Measurements from ENCODE around the gene TMPRSS13. TPM values are rescaled to one million over a fixed set of nuclear protein-coding genes. Genes with fewer than 3 reads are reported as not detected.
"Not testable (repeated sequence)": the region's sequence is repeated elsewhere in the genome, so short reads cannot be mapped to it uniquely, and the experiment has no call there.

The TMPRSS13 gene
- total RNA-seq, 1 donor from 2014 or later, result not detected

DNA sequence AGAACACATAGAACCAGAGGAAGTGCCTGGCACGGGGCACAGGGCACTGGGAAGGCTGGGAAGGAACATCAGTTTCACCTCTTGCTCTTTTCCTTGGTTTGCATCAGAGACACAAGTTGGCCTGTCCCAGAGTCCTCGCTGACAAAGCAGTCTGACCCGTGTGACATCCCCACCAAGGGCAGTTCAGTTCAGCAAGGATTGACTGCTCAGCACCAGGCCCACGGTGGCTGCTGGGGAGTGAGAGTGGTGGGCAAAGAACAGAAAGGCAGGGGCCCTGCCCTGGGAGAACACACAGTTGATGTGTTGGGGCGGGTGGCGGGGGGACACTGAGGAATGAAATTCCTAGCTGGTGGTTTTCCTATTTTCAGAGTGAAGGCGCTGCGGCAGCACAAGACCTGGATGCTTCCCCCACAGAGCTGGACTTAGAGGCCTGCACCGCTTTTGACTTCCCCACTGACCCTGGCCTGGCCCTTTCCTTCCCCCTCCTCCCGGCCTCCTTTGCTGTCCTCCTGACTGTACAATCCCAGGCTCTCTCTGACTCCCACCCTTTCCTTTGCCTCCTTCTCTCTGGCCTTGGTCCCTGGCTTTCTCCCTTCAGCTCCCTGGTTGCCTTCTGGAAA, 2.2 kb upstream of the TMPRSS13 start:
- Histone ChIP-seq H3K27ac (ENCODE audit: low read depth, low read length) (no peak overlapping the region), H3K4me3 (ENCODE audit: low read length in 3 of 3) (no peak overlapping the region), H3K4me1 (ENCODE audit: control insufficient read depth in 3 of 3, insufficient read depth in 3 of 3, low read length in 3 of 3) (no peaks in the 10 kb centered on the region), H3K9ac (ENCODE audit: low read depth in 1 of 3, low read length in 3 of 3) (no peak overlapping the region), H3K36me3 (ENCODE audit: control insufficient read depth in 3 of 3, insufficient read depth in 3 of 3, low read length in 3 of 3) (no peaks in the 10 kb centered on the region), H3K9me3 (ENCODE audit: control insufficient read depth in 3 of 3, low read length in 3 of 3) (no peaks in the 10 kb centered on the region), H3K27me3 (ENCODE audit: control insufficient read depth in 3 of 3, insufficient read depth in 3 of 3, low read length in 3 of 3) (peaks cover 0 to 20% (median 13%) of the 10 kb centered on the region in 3 donors)

DNA sequence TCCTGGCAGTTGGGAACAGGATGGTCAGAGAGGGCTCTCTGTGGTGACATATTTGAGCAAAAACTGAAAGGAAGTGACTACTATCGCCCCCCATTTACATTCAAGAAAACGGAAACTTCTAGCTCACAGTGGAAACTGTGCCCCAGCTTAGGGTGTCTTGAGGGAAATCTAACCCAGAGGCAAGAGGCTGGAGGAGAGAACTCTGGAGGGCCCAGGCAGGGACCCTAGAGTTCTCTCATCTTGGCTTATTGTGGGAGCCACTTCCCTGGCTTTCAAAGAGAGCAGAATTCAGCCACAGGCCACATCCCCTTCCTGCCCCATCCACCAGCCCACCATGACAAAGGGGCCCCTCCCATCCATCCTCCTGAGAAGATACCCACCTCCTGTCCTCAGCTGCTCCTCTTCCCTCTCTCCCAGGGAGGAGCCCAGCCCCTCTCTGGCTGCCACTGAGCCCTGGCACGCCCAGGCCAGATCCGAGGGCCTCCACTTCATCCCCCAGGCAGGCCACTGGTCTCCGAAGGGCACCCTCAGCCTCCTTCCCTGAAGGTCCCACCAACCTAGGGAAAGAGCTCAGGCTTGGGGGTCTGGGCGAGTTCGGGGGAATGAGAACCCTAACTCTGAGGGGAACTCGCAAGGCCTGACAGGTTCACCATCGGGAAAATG, 1.6 kb upstream of the TMPRSS13 start:
- H3K4me1 ChIP-seq (ENCODE audit: control insufficient read depth in 3 of 3, insufficient read depth in 3 of 3, low read length in 3 of 3), result no peaks in the 10 kb centered on the region
- no peak overlapping the region for H3K9ac ChIP-seq (ENCODE audit: low read depth in 1 of 3, low read length in 3 of 3)
- H3K27me3 ChIP-seq (ENCODE audit: control insufficient read depth in 3 of 3, insufficient read depth in 3 of 3, low read length in 3 of 3), result peaks cover under 1 to 24% (median 13%) of the 10 kb centered on the region in 3 donors
- H3K36me3 ChIP-seq (ENCODE audit: control insufficient read depth in 3 of 3, insufficient read depth in 3 of 3, low read length in 3 of 3), result no peaks in the 10 kb centered on the region
- no peaks in the 10 kb centered on the region for H3K9me3 ChIP-seq (ENCODE audit: control insufficient read depth in 3 of 3, low read length in 3 of 3)
- H3K27ac ChIP-seq (ENCODE audit: low read depth, low read length), result no peak overlapping the region
- no peak overlapping the region for H3K4me3 ChIP-seq (ENCODE audit: low read length in 3 of 3)

DNA sequence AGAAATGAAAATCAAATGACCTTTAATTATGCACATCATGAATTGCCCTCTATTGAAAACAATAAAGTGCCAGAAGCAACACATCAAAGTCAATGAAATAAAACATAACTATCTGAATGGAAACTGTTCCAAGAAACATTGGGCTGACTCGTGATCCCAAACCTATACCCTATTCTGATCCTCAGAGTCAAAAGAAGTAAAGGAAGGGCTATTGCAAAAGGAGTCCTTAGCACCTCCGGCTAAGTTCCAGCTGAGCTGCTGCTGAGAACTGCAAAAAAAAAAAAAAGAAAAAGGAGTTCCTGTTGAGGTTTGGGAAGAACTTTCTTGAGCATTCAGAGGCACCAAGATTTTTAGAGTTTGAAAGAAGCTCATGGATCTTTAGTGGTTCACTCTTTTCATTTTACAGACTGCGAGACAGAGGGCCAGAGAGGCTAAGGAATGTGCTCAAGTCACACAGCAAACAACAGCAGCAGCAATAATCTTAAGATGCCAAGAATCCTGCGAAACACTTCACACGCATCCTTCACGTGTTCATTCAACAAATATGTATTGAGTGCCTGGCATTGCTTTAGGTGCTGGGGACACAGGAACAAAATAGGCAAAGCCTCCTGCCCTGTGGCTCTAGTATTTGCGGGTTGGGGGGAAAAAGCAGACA, 841 bp upstream of the TMPRSS13 start:
- Histone ChIP-seq H3K27ac (ENCODE audit: low read depth, low read length) (no peak overlapping the region), H3K9me3 (ENCODE audit: control insufficient read depth in 3 of 3, low read length in 3 of 3) (no peaks in the 10 kb centered on the region), H3K4me1 (ENCODE audit: control insufficient read depth in 3 of 3, insufficient read depth in 3 of 3, low read length in 3 of 3) (no peaks in the 10 kb centered on the region), H3K9ac (ENCODE audit: low read depth in 1 of 3, low read length in 3 of 3) (no peak overlapping the region), H3K27me3 (ENCODE audit: control insufficient read depth in 3 of 3, insufficient read depth in 3 of 3, low read length in 3 of 3) (peaks cover 4 to 29% (median 13%) of the 10 kb centered on the region in 3 donors), H3K36me3 (ENCODE audit: control insufficient read depth in 3 of 3, insufficient read depth in 3 of 3, low read length in 3 of 3) (no peaks in the 10 kb centered on the region), H3K4me3 (ENCODE audit: low read length in 3 of 3) (no peak overlapping the region)

DNA sequence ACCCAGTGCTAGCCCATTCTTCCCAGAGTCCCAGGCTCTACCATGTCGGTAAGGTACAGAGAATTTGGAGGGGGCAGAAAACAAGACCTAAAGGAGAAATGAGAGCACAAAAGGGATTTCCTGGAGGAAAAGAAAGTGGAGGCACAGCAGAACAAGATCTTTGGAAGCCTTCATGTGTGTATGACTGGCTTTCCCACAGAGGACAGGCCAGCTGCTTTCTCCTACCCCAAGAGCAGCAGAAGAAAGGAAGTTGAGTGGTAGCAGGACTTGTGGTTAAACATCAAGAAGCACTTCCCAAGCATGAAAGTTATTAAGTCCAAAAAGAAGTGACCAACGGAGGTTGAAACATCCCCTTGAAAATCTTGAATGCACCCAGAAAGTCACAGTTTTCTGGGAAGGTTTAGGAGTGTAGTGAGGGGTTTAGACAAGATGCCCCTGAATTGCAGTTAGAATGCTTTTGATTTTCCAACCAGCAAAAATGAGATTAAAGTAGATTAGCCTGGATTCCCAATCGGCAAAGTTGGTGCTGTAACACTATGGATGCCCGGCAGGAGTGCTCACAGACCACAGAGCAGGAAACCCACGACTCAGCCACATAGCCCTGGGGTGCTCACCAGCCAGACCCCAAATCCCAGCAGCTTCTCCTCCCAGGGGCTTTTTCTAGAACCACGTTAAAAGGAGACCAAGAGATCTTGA, 608 bp downstream of the TMPRSS13 start:
- H3K4me1 ChIP-seq (ENCODE audit: control insufficient read depth in 3 of 3, insufficient read depth in 3 of 3, low read length in 3 of 3), result no peaks in the 10 kb centered on the region
- H3K27ac ChIP-seq (ENCODE audit: low read depth, low read length), result no peak overlapping the region
- no peak overlapping the region for H3K4me3 ChIP-seq (ENCODE audit: low read length in 3 of 3)
- H3K9ac ChIP-seq (ENCODE audit: low read depth in 1 of 3, low read length in 3 of 3), result no peak overlapping the region
- H3K9me3 ChIP-seq (ENCODE audit: control insufficient read depth in 3 of 3, low read length in 3 of 3), result no peaks in the 10 kb centered on the region
- no peaks in the 10 kb centered on the region for H3K36me3 ChIP-seq (ENCODE audit: control insufficient read depth in 3 of 3, insufficient read depth in 3 of 3, low read length in 3 of 3)
- peaks cover 4 to 18% (median 11%) of the 10 kb centered on the region in 3 donors for H3K27me3 ChIP-seq (ENCODE audit: control insufficient read depth in 3 of 3, insufficient read depth in 3 of 3, low read length in 3 of 3)

DNA sequence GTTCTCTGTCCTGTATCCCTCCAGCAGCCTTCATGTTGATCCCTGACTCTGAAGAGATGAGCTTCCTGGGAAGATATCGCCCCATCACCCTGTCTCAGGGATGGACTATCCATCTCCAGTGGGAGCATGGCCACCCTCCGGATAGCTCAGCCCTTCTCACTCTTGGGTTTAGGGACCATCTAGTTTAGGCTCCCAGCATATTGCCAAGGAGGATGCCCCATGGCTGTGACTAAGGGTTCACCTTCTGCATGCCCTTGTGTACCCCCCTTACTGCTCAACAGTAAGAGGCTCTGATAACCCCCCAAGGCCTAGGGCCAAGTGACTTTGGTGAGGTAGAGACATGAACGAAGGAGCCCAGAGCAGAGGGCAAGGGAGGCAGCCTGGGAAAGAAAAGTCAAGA, 1.3 kb downstream of the TMPRSS13 start:
- H3K27ac ChIP-seq (ENCODE audit: low read depth, low read length), result no peak overlapping the region
- no peaks in the 10 kb centered on the region for H3K4me1 ChIP-seq (ENCODE audit: control insufficient read depth in 3 of 3, insufficient read depth in 3 of 3, low read length in 3 of 3)
- H3K4me3 ChIP-seq (ENCODE audit: low read length in 3 of 3), result no peak overlapping the region
- no peaks in the 10 kb centered on the region for H3K9me3 ChIP-seq (ENCODE audit: control insufficient read depth in 3 of 3, low read length in 3 of 3)
- no peak overlapping the region for H3K9ac ChIP-seq (ENCODE audit: low read depth in 1 of 3, low read length in 3 of 3)
- H3K36me3 ChIP-seq (ENCODE audit: control insufficient read depth in 3 of 3, insufficient read depth in 3 of 3, low read length in 3 of 3), result no peaks in the 10 kb centered on the region
- H3K27me3 ChIP-seq (ENCODE audit: control insufficient read depth in 3 of 3, insufficient read depth in 3 of 3, low read length in 3 of 3), result peaks cover 4 to 18% (median 11%) of the 10 kb centered on the region in 3 donors

DNA sequence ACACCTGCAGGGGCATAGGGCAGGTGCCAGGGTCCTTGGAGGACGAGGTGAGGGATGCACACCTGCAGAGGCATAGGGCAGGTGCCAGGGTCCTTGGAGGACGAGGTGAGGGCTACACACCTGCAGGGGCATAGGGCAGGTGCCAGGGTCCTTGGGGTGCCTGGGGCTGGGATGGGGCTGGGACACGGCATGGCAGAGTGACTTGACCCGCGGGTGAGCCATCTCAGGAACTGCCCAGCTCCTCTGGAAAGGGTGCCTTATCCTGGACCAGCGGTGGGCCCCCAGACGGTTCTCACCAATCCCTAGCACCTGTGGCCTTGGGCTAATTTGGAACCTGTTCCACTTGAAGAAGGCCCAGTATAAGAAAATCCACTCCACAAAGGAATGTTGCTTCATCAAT, 3.0 kb downstream of the TMPRSS13 start:
- not testable (repeated sequence) for H3K36me3 ChIP-seq (ENCODE audit: control insufficient read depth in 3 of 3, insufficient read depth in 3 of 3, low read length in 3 of 3); H3K4me1 ChIP-seq (ENCODE audit: control insufficient read depth in 3 of 3, insufficient read depth in 3 of 3, low read length in 3 of 3); H3K9me3 ChIP-seq (ENCODE audit: control insufficient read depth in 3 of 3, low read length in 3 of 3); H3K27ac ChIP-seq (ENCODE audit: low read depth, low read length); H3K9ac ChIP-seq (ENCODE audit: low read depth in 1 of 3, low read length in 3 of 3); H3K4me3 ChIP-seq (ENCODE audit: low read length in 3 of 3)
- peaks cover 4 to 18% (median 11%) of the 10 kb centered on the region in 3 donors for H3K27me3 ChIP-seq (ENCODE audit: control insufficient read depth in 3 of 3, insufficient read depth in 3 of 3, low read length in 3 of 3)

DNA sequence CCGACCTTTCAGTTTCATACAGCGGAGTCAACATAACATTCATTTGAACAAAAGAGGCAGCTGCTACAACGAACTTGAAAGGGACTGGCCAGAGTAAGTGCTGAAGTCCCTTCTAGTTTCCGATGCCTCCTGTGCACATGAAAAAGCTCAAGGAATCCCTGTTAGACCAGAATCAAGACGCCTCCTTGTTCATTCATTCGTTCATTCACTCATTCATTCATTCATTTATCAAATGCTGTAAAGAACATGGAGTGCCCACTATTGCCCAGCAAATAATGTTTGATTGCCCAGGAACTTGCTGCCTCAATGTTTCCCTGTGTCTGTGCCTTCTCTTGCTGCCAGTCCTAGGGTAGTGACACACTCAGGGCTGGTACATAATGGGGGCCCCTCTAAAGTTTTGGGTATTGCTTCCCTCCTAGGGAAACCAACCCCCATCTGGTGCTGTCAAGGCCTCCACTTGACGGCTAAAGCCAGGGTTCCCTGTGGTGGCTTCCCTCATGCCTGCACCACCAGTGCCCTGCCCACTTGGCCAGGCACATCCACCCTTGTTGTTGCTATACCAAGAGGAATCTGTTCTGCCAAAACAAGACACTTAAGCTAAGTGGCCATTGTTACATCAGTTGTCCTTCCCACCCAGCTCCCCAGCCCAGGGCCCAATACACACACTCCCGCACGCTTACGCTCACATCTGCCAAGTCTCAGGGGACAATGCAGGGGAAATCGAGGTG, 3.8 kb downstream of the TMPRSS13 start:
- Histone ChIP-seq H3K9ac (ENCODE audit: low read depth in 1 of 3, low read length in 3 of 3) (no peak overlapping the region), H3K27me3 (ENCODE audit: control insufficient read depth in 3 of 3, insufficient read depth in 3 of 3, low read length in 3 of 3) (peaks cover 4 to 14% (median 11%) of the 10 kb centered on the region in 3 donors), H3K36me3 (ENCODE audit: control insufficient read depth in 3 of 3, insufficient read depth in 3 of 3, low read length in 3 of 3) (no peaks in the 10 kb centered on the region), H3K4me1 (ENCODE audit: control insufficient read depth in 3 of 3, insufficient read depth in 3 of 3, low read length in 3 of 3) (no peaks in the 10 kb centered on the region), H3K27ac (ENCODE audit: low read depth, low read length) (no peak overlapping the region), H3K4me3 (ENCODE audit: low read length in 3 of 3) (no peak overlapping the region), H3K9me3 (ENCODE audit: control insufficient read depth in 3 of 3, low read length in 3 of 3) (no peaks in the 10 kb centered on the region)

DNA sequence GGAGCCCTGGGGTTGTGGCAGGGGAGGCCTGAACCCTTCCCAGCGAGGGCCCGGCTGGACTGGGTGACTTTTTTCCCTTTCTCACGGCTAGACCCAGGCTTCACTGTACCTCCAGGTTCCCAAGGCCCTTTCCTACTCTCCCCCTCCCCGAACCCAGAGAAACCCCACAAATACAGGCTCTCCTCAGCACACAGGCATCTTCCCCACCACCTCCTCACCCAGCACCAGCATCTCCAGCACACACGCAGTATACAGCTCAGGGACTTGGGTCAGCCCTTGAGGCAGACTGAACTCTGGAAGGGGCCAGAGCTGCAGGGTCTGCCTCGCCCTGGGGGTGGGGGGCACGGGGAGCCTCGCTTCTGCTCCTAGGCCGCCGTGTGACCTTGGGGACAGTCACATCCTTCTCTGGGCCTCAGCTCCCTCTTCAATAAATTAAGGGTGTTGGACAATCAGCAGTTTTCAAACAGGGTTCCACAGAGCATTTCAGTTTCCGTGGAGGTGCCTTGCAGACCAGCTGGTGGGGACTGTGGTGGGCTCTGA, 4.5 kb downstream of the TMPRSS13 start:
- no peak overlapping the region for H3K9ac ChIP-seq (ENCODE audit: low read depth in 1 of 3, low read length in 3 of 3)
- H3K27me3 ChIP-seq (ENCODE audit: control insufficient read depth in 3 of 3, insufficient read depth in 3 of 3, low read length in 3 of 3), result peaks cover 4 to 14% (median 11%) of the 10 kb centered on the region in 3 donors
- H3K9me3 ChIP-seq (ENCODE audit: control insufficient read depth in 3 of 3, low read length in 3 of 3), result no peaks in the 10 kb centered on the region
- H3K4me3 ChIP-seq (ENCODE audit: low read length in 3 of 3), result no peak overlapping the region
- H3K36me3 ChIP-seq (ENCODE audit: control insufficient read depth in 3 of 3, insufficient read depth in 3 of 3, low read length in 3 of 3), result no peaks in the 10 kb centered on the region
- H3K4me1 ChIP-seq (ENCODE audit: control insufficient read depth in 3 of 3, insufficient read depth in 3 of 3, low read length in 3 of 3), result no peaks in the 10 kb centered on the region
- H3K27ac ChIP-seq (ENCODE audit: low read depth, low read length), result no peak overlapping the region

DNA sequence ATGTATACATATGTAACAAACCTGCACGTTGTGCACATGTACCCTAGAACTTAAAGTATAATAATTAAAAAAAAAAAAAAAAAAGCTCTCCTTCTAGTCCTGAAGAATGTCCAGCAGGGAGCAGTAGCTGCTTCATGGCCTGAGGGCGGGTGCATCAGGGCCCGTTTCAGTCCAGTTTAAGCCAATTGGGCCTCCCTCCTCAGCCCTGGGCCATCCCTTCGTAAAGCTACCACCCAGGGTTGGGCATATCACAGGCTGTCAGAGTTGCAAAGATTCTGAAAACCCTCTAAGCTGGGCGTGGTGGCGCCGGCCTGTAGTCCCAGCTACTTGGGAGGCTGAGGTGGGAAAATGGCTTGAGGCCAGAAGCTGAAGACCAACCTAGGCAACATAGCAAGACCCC, 5.4 kb downstream of the TMPRSS13 start:
- no peaks in the 10 kb centered on the region for H3K4me1 ChIP-seq (ENCODE audit: control insufficient read depth in 3 of 3, insufficient read depth in 3 of 3, low read length in 3 of 3)
- H3K9me3 ChIP-seq (ENCODE audit: control insufficient read depth in 3 of 3, low read length in 3 of 3), result no peaks in the 10 kb centered on the region
- H3K27ac ChIP-seq (ENCODE audit: low read depth, low read length), result no peak overlapping the region
- H3K27me3 ChIP-seq (ENCODE audit: control insufficient read depth in 3 of 3, insufficient read depth in 3 of 3, low read length in 3 of 3), result peaks cover 4 to 14% (median 13%) of the 10 kb centered on the region in 3 donors
- H3K4me3 ChIP-seq (ENCODE audit: low read length in 3 of 3), result no peak overlapping the region
- H3K9ac ChIP-seq (ENCODE audit: low read depth in 1 of 3, low read length in 3 of 3), result no peak overlapping the region
- no peaks in the 10 kb centered on the region for H3K36me3 ChIP-seq (ENCODE audit: control insufficient read depth in 3 of 3, insufficient read depth in 3 of 3, low read length in 3 of 3)

All from skeletal muscle tissue (tissue), 4 donors.